H9 (cell line): ENCODE measurements around the gene VSTM2L. TPM values are rescaled to one million over a fixed set of nuclear protein-coding genes. Genes with fewer than 3 reads are reported as not detected.
A peak's percentile ranks its signal among the peaks of the same experiment; 100 is the strongest.

Source experiments
- DNase-seq: peaks from one replicate; pipeline ENCODE4 v3.0.0-alpha.2; 2017
- H2AFZ ChIP-seq: one replicate; pipeline ENCODE4 v1.6.1; 2013; ENCODE audit warnings: mild to moderate bottlenecking, low read length, control low read depth, moderate library complexity
- H2AK5ac ChIP-seq: 2 replicates; pipeline ENCODE4 v1.6.1; 2013; ENCODE audit warnings: low read length, control low read depth, mixed read lengths; ENCODE audit not compliant: insufficient read length
- H2BK120ac ChIP-seq: one replicate; pipeline ENCODE4 v1.6.1; 2013; ENCODE audit warnings: low read depth, mild to moderate bottlenecking, low read length, control low read depth, inconsistent platforms; ENCODE audit not compliant: poor library complexity, severe bottlenecking
- H2BK12ac ChIP-seq: 2 replicates; pipeline ENCODE4 v1.6.1; 2013; ENCODE audit warnings: low read length, control low read depth, mixed read lengths, low read depth; ENCODE audit not compliant: insufficient read length
- H2BK15ac ChIP-seq: 2 replicates; pipeline ENCODE4 v1.6.1; 2013; ENCODE audit warnings: low read depth, low read length, control low read depth
- H2BK20ac ChIP-seq: one replicate; pipeline ENCODE4 v1.6.1; 2013; ENCODE audit warnings: low read depth, mild to moderate bottlenecking, low read length, control low read depth, inconsistent platforms; ENCODE audit not compliant: poor library complexity, severe bottlenecking
- H2BK5ac ChIP-seq: 2 replicates; pipeline ENCODE4 v1.6.1; 2013; ENCODE audit warnings: low read length, control low read depth, mixed read lengths; ENCODE audit not compliant: insufficient read length
- H3K14ac ChIP-seq: 2 replicates; pipeline ENCODE4 v1.6.1; 2013; ENCODE audit warnings: low read length, control low read depth; ENCODE audit not compliant: insufficient read depth
- H3K18ac ChIP-seq: 2 replicates; pipeline ENCODE4 v1.6.1; 2013; ENCODE audit warnings: low read depth, mild to moderate bottlenecking, mixed read lengths, low read length, control low read depth; ENCODE audit not compliant: insufficient read length
- H3K23ac ChIP-seq: 2 replicates; pipeline ENCODE4 v1.6.1; 2013; ENCODE audit warnings: low read length, control low read depth, mixed read lengths, low read depth; ENCODE audit not compliant: insufficient read length
- H3K23me2 ChIP-seq: 2 replicates; pipeline ENCODE4 v1.6.1; 2013; ENCODE audit warnings: low read depth, mild to moderate bottlenecking, mixed read lengths, low read length, control low read depth; ENCODE audit not compliant: insufficient read length, poor library complexity, severe bottlenecking
- H3K27ac ChIP-seq: 2 replicates; pipeline ENCODE4 v1.5.1; 2013; ENCODE audit warnings: low read length, control low read depth, mixed read lengths, low read depth; ENCODE audit not compliant: insufficient read length
- H3K27me3 ChIP-seq: 2 replicates; pipeline ENCODE4 v1.6.1; 2013; ENCODE audit warnings: low read length, control low read depth, inconsistent platforms; ENCODE audit not compliant: insufficient read depth
- H3K4ac ChIP-seq: 2 replicates; pipeline ENCODE4 v1.6.1; 2013; ENCODE audit warnings: low read depth, mild to moderate bottlenecking, control low read depth, inconsistent platforms, low read length, moderate library complexity
- H3K4me1 ChIP-seq: 2 replicates; pipeline ENCODE4 v1.6.1; 2013; ENCODE audit warnings: low read length, control low read depth, inconsistent platforms; ENCODE audit not compliant: insufficient read depth
- H3K4me2 ChIP-seq: 2 replicates; pipeline ENCODE4 v1.6.1; 2013; ENCODE audit warnings: low read length, control low read depth, mixed read lengths; ENCODE audit not compliant: insufficient read length, insufficient read depth
- H3K56ac ChIP-seq: 2 replicates; pipeline ENCODE4 v1.6.1; 2013; ENCODE audit warnings: low read depth, mild to moderate bottlenecking, mixed read lengths, low read length, control low read depth; ENCODE audit not compliant: insufficient read length
- H3K79me1 ChIP-seq: 2 replicates; pipeline ENCODE4 v1.6.1; 2013; ENCODE audit warnings: low read depth, mild to moderate bottlenecking, moderate library complexity, low read length, control low read depth, inconsistent platforms; ENCODE audit not compliant: insufficient read depth, poor library complexity, severe bottlenecking
- H3K79me2 ChIP-seq: 2 replicates; pipeline ENCODE4 v1.6.1; 2013; ENCODE audit warnings: low read length, control low read depth, inconsistent platforms; ENCODE audit not compliant: insufficient read depth
- H3K9ac ChIP-seq: 2 replicates; pipeline ENCODE4 v1.6.1; 2013; ENCODE audit warnings: low read length, control low read depth, mixed read lengths; ENCODE audit not compliant: insufficient read length; ENCODE audit errors: extremely low read depth
- H3K9me3 ChIP-seq: one replicate; pipeline ENCODE4 v1.6.1; 2013; ENCODE audit warnings: low read depth, low read length, inconsistent platforms; ENCODE audit not compliant: control insufficient read depth
- H3T11ph ChIP-seq: one replicate; pipeline ENCODE4 v1.6.1; 2013; ENCODE audit warnings: mild to moderate bottlenecking, low read length, control low read depth, inconsistent platforms
- H4K20me1 ChIP-seq: one replicate; pipeline ENCODE4 v1.6.1; 2013; ENCODE audit not compliant: control insufficient read depth, insufficient read length, insufficient read depth
- H4K5ac ChIP-seq: 2 replicates; pipeline ENCODE4 v1.6.1; 2013; ENCODE audit warnings: low read depth, mild to moderate bottlenecking, mixed read lengths, low read length, control low read depth; ENCODE audit not compliant: insufficient read length
- H4K8ac ChIP-seq: replicated peaks from 2 replicates; pipeline ENCODE4 v1.6.1; 2013; ENCODE audit warnings: low read length, control low read depth, mixed read lengths, low read depth; ENCODE audit not compliant: insufficient read length
- H4K91ac ChIP-seq: 2 replicates; pipeline ENCODE4 v1.6.1; 2013; ENCODE audit warnings: low read depth, mild to moderate bottlenecking, moderate library complexity, mixed read lengths, low read length, control low read depth; ENCODE audit not compliant: insufficient read length
- H3K27ac Mint-ChIP-seq, 3 experiments: 2 replicates in 2 of 3; 3 replicates in 1 of 3; pipeline ENCODE4 v1.8.0; 2020 to 2021; ENCODE audit warnings: mixed read lengths in 3 of 3, mild to moderate bottlenecking in 1 of 3, moderate library complexity in 1 of 3
- H3K27me3 Mint-ChIP-seq: 2 replicates; pipeline ENCODE4 v1.8.0; 2021; ENCODE audit warnings: low read depth, mild to moderate bottlenecking, moderate library complexity, mixed read lengths
- H3K36me3 Mint-ChIP-seq, 3 experiments: 2 replicates in 2 of 3; 3 replicates in 1 of 3; pipeline ENCODE4 v1.8.0; 2020 to 2021; ENCODE audit warnings: low read depth in 3 of 3, mixed read lengths in 3 of 3; ENCODE audit not compliant: insufficient read depth in 1 of 3
- H3K4me1 Mint-ChIP-seq, 2 experiments: 2 replicates each; pipeline ENCODE4 v1.8.0; 2020; ENCODE audit warnings: mixed read lengths in 2 of 2
- H3K4me3 Mint-ChIP-seq, 2 experiments: 2 replicates in 1 of 2; 3 replicates in 1 of 2; pipeline ENCODE4 v1.8.0; 2020 to 2021; ENCODE audit warnings: mild to moderate bottlenecking in 2 of 2, mixed read lengths in 2 of 2, moderate library complexity in 1 of 2
- H3K9me3 Mint-ChIP-seq, 2 experiments: 2 replicates in 1 of 2; 3 replicates in 1 of 2; pipeline ENCODE4 v1.8.0; 2020; ENCODE audit warnings: mild to moderate bottlenecking in 2 of 2, mixed read lengths in 2 of 2, moderate library complexity in 1 of 2
- WGBS: extraction: QIAGEN DNeasy Blood & Tissue Kit; methylation state at CpG from one replicate; pipeline ENCODE4 v1.1.7; 2013; ENCODE audit warnings: missing lambda C conversion rate, low lambda C conversion rate, mixed read lengths; ENCODE audit not compliant: insufficient read length; ENCODE audit errors: extremely low coverage; 5-methylcytosine and 5-hydroxymethylcytosine counted together
- total RNA-seq: library from RNA; stranded (reverse); gene quantifications from 2 replicates; pipeline ENCODE4 v1.2.1, GENCODE V29; 2021
- TF ChIP-seq, protein P1 (sequence below): fragments of 200-600 bp; sonication (generic); conservative IDR thresholded peaks from 3 replicates; pipeline ENCODE4 v1.8.0; 2021; ENCODE audit warnings: antibody characterized with exemption, mild to moderate bottlenecking

VSTM2L gene
- total RNA-seq, 1 experiment from 2014 or later: 2.1 TPM

GRCh38 chr20:37929683-37930014 is 26.7 kb downstream of the VSTM2L start:
- no peak overlapping the region for H3K9ac ChIP-seq
- H2BK12ac ChIP-seq: no peak overlapping the region
- peaks cover 19 to 62% of the 10 kb centered on the region in 2 experiments for H3K4me1 Mint-ChIP-seq
- H2AFZ ChIP-seq: no peak overlapping the region
- TF ChIP-seq, protein P1, sequence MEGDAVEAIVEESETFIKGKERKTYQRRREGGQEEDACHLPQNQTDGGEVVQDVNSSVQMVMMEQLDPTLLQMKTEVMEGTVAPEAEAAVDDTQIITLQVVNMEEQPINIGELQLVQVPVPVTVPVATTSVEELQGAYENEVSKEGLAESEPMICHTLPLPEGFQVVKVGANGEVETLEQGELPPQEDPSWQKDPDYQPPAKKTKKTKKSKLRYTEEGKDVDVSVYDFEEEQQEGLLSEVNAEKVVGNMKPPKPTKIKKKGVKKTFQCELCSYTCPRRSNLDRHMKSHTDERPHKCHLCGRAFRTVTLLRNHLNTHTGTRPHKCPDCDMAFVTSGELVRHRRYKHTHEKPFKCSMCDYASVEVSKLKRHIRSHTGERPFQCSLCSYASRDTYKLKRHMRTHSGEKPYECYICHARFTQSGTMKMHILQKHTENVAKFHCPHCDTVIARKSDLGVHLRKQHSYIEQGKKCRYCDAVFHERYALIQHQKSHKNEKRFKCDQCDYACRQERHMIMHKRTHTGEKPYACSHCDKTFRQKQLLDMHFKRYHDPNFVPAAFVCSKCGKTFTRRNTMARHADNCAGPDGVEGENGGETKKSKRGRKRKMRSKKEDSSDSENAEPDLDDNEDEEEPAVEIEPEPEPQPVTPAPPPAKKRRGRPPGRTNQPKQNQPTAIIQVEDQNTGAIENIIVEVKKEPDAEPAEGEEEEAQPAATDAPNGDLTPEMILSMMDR: no peak
- no peak overlapping the region; the same call in 1 of the 2 replicates for H3K14ac ChIP-seq
- no peak overlapping the region for H2BK120ac ChIP-seq
- no peaks in the 10 kb centered on the region for H3K9me3 ChIP-seq
- H2BK5ac ChIP-seq: no peak overlapping the region
- no peaks in the 10 kb centered on the region for H3K27me3 ChIP-seq
- H2AK5ac ChIP-seq: no peak overlapping the region
- no peaks in the 10 kb centered on the region for H3K79me2 ChIP-seq
- H3K27ac Mint-ChIP-seq: peak overlapping the region in 1 of 3 experiments; percentile 5; a peak in 1 of 7 replicates
- no peak overlapping the region for H4K5ac ChIP-seq
- H3K23ac ChIP-seq: no peak overlapping the region
- H3K27ac ChIP-seq: no peak overlapping the region
- no peak overlapping the region for H3K4ac ChIP-seq
- no peaks in the 10 kb centered on the region for H3K36me3 Mint-ChIP-seq
- no peak overlapping the region for H3K18ac ChIP-seq
- peaks cover 4% of the 10 kb centered on the region for H3K27me3 Mint-ChIP-seq
- H2BK20ac ChIP-seq: no peak overlapping the region
- no peak overlapping the region for H3T11ph ChIP-seq
- H3K9me3 Mint-ChIP-seq: no peaks in the 10 kb centered on the region; a peak in 1 of 5 replicates
- no peaks in the 10 kb centered on the region for H3K79me1 ChIP-seq
- no peak overlapping the region for H4K8ac ChIP-seq
- H2BK15ac ChIP-seq: no peak overlapping the region
- no peak overlapping the region for H4K91ac ChIP-seq
- no peak for DNase-seq
- no peaks in the 10 kb centered on the region for H3K23me2 ChIP-seq
- H3K56ac ChIP-seq: no peak overlapping the region
- H3K4me2 ChIP-seq: no peak overlapping the region
- no CpG with 5 or more reads among the region's 4 CpGs for WGBS
- H3K4me3 Mint-ChIP-seq: no peak overlapping the region
- peaks cover 2% of the 10 kb centered on the region; the same call in 1 of the 2 replicates for H3K4me1 ChIP-seq
- no peaks in the 10 kb centered on the region for H4K20me1 ChIP-seq
